Amygdala (tissue), 56 donors: Measurements from ENCODE around the gene RIPOR3.
"Not testable (repeated sequence)": the region's sequence is repeated elsewhere in the genome, so short reads cannot be mapped to it uniquely, and the experiment has no call there.

Source experiments
- DNase-seq, 56 donors: peaks; one replicate each; lab custom pipeline; 2025; lab: John Stamatoyannopoulos, UW

Gene RIPOR3

DNA sequence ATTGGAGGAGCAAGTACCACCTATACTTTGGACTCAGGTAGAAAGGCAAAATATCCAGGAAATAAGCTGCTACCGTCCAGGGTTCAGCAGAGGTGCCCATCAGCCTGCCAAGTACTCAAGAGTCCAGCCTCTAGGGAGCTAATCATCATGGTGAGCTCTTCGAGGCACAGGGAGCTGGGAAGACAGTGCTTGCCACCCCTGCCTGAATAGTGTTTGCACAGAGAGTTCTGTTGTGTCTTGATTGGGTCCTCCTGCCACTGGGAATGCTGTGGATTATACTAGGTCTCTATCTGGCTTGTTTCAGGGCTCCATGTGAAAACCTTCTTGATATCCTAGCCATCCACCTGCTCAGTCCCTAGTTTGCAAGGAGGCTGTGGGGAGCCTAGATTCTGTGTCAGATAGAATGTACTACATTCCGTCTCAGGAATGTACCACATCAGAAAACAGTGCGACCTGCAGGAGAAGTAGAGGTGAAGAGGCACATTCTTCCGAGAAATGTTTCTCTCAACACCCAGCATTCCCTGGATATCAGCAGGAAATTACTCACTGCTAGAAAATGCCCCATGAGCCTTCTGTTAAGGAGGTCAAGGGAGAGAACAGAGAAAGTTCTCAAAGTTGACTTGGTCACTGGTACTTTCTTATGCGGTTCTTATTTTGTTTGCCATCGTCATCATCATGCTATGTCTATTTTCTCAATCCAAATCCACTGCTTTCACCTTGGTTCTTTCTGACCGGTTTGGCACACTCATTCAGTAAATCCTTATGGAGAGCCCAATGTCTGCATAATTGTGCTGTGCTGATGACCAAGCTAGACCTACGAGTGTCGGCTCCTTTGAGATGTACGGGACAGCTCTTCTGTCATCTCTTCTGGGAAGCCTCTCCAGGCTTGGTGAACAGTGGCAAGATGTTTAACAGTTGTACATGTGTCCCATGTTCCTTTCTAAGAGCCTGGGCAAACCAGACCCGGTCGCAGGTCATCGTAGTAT, 150.4 kb downstream of the RIPOR3 start:
- DNase-seq = no peak

GRCh38 chr20:50539798-50540197, 151.5 kb downstream of the RIPOR3 start:
- DNase-seq = not testable (repeated sequence)

- no peak for DNase-seq
Measured at GRCh38 chr20:50538276-50538675, 153.1 kb downstream of the RIPOR3 start.

DNA sequence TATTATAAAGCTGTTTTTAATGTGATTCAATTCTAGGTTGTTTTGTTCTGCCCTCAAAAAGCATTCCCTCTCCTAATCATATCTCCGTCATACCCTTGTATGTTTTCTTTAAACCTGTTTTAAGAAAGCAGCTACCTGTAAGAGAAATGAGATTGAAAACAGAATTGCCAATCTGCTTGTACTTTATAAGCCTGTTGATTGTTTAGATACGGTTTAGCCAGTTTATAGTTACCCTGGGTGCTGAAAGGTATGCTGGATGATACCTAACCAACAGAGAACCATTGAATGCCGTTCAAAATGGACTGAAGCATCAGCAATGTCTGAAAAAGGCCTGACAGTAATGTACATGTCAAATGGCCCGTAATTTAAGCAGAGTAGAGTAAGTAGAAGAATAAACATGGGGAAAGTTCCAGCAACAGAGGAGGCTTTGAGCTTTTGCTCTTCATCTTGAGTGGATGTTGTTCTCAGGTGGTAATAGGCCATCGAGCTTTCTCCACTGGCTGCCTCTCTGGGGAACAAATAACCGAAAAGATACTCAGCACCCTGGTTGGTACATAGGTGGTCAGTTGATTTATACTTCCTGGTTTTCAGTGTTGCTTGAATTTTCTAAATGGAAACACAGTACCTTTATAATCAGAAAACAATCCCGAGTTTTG, 153.7 kb downstream of the RIPOR3 start:
- no peak for DNase-seq

- DNase-seq = no peak
Measured at GRCh38 chr20:50536333-50536732, 155.0 kb downstream of the RIPOR3 start.
